ENCODE measurements around the gene PRMT1.

The PRMT1 gene

DNA sequence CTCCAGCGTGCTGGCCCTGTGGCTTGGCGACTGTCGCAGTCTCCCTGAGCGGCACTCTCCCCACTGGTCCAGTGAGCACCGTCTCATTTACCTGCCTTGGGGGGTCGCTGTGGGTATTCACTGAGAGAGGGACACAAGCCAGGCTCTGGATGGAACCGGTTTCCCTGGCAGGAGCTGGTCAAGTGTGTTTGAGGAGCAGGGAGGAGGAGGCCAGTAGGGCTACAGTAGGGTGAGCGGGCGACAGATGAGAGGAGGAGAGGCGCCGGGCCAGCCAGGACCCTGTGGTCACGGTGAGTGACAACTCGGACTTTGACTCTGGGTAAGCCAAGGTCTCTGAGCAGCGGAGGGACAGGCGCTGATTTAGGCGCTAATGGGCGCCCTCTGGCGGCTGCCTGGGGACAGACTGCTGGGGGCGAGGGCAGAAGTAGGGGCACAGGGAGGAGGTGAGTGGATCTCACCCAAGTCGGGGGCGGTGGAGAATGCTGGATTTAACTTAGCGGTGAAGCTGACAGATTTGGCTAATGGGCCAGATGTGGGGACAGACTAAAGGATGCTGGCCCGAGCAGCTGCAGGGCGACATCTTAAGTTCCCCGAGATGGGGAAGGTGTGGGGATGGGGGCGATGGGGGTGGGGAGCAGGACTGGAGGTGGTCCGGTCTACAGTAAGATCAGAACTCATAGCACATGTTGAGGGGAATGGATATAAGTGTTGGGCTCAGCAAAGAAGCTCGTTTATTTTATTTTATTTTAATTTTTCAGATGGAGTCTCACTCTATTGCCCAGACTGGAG lies 4.7 kb upstream of the PRMT1 start:
- DNase-seq (ENCODE audit: low read depth): peak; percentile 75
- TF ChIP-seq, protein P1, sequence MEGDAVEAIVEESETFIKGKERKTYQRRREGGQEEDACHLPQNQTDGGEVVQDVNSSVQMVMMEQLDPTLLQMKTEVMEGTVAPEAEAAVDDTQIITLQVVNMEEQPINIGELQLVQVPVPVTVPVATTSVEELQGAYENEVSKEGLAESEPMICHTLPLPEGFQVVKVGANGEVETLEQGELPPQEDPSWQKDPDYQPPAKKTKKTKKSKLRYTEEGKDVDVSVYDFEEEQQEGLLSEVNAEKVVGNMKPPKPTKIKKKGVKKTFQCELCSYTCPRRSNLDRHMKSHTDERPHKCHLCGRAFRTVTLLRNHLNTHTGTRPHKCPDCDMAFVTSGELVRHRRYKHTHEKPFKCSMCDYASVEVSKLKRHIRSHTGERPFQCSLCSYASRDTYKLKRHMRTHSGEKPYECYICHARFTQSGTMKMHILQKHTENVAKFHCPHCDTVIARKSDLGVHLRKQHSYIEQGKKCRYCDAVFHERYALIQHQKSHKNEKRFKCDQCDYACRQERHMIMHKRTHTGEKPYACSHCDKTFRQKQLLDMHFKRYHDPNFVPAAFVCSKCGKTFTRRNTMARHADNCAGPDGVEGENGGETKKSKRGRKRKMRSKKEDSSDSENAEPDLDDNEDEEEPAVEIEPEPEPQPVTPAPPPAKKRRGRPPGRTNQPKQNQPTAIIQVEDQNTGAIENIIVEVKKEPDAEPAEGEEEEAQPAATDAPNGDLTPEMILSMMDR (IDR thresholded peaks at IDR 0.05; ENCODE audit: low read depth, low read length): peak; percentile 95
- TF ChIP-seq MYC (IDR thresholded peaks at IDR 0.05; ENCODE audit: low read depth, low read length) (no peak), POLR2A (IDR thresholded peaks at IDR 0.05; ENCODE audit: extremely low read depth, insufficient read length) (no peak)
- H3K4me3 ChIP-seq (ENCODE audit: low read depth, low read length): no peak overlapping the region

DNA sequence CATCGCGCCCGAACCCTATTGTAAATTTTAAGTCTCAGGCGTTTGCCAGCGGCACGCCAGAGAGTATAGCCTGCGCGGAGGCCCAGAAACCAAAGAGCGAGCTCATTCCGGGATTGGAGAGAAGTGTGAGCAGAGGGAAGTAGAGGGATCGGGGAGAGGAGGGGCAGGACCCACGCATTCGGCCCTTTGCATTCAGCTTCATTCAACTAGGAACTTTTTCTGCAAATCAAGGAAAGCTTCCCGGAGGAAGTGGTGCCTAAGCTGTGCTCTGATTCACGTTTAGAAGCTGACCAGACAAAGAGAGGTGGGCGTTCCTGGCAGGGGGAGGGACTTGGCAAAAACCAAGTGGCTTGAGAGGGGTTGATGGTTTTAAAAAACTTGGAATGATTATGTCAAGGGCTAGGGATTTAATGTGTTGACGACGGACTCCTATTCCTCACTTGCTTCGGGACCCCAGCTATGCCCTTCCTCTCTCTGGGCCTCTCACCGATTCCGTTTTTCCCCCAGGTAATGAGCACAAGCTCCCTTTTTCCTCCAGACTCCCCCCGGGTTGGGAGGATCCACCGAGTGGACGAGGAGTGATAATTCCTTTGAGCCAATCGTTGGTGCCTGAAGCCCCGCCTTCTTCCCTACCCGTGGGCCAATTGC lies 811 bp upstream of the PRMT1 start:
- peak overlapping the region; percentile 60 for H3K4me3 ChIP-seq (ENCODE audit: low read depth, low read length)
- DNase-seq (ENCODE audit: low read depth): peak; percentile 88
- TF ChIP-seq POLR2A (IDR thresholded peaks at IDR 0.05; ENCODE audit: extremely low read depth, insufficient read length): no peak
- TF ChIP-seq MYC (IDR thresholded peaks at IDR 0.05; ENCODE audit: low read depth, low read length): peak; percentile 22; the same call in 1 of the 2 replicates
- TF ChIP-seq, protein P1 (IDR thresholded peaks at IDR 0.05; ENCODE audit: low read depth, low read length): no peak
- TF ChIP-seq, protein P2, sequence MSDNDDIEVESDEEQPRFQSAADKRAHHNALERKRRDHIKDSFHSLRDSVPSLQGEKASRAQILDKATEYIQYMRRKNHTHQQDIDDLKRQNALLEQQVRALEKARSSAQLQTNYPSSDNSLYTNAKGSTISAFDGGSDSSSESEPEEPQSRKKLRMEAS (IDR thresholded peaks at IDR 0.05; ENCODE audit: low read depth, low read length): no peak

DNA sequence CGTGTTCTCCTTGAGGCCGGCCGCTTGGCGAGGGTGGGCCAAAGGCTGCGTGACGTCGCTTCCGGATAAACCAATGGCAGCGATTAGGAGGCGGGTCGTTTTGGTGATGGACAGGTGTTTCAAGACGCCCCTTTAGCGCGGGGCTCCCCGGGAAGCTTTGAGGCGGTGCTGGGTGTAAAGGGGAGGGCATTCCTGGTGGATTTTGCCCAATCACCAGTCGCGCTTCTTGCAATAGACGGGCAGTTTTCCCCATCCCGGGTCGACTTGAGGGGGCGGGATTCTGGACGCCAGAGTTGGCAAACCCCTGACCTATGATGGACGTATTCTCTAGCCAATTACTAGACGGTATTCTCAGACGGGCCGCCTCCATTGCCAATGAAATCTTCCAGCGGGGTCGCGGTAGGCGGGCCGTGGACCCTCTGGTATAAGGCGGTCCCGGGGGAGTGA lies 264 bp upstream of the PRMT1 start:
- peak; percentile 100 for DNase-seq (ENCODE audit: low read depth)
- peak overlapping the region; percentile 92 for H3K4me3 ChIP-seq (ENCODE audit: low read depth, low read length)
- TF ChIP-seq MYC (IDR thresholded peaks at IDR 0.05; ENCODE audit: low read depth, low read length) (no peak), POLR2A (IDR thresholded peaks at IDR 0.05; ENCODE audit: extremely low read depth, insufficient read length) (no peak)
- TF ChIP-seq, protein P2 (IDR thresholded peaks at IDR 0.05; ENCODE audit: low read depth, low read length): no peak
- TF ChIP-seq, protein P1 (IDR thresholded peaks at IDR 0.05; ENCODE audit: low read depth, low read length): no peak

DNA sequence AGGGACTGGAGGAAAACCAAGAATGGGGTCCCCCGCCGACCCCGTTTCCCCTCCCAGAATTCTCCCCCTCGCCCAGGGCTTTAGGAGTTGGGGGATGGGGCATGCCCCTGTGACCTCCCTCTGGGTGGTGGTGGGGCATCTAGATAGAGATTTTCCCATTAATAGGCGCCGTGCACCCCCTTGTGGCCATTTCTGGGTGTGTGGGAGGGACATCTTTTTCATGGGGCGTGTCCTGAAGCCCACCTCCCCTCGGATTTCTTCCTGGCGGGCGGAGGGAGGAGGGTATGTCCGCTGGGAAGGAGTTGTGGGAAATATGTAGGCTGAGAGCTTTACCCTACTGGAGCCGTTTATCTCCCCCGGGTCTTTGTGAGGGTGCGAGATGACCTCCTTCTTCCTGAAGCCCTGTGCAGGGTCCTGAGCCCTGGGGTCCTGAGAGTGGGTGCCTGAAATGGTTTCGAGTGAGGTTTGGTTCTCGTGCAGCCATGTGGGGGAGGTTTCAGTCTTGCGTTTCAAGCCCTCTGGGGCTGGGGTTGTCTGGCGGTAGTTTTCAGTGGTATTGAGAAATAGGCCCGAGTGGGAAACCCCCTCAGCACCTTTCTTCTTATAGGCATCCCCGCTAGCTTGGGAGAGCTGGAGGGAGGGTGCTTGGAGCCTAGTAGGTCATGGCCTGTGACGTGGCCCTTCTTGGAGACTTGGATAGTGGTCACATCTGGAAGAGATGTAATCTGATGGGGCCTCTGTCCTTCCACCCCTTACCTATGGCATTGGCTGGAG lies 1.0 kb downstream of the PRMT1 start:
- DNase-seq (ENCODE audit: low read depth): peak; percentile 84

More for the DNA sequence above, 1.0 kb downstream of the PRMT1 start:
- peak overlapping the region; percentile 92 for H3K4me3 ChIP-seq (ENCODE audit: low read depth, low read length)
- TF ChIP-seq POLR2A (IDR thresholded peaks at IDR 0.05; ENCODE audit: extremely low read depth, insufficient read length) (peak; percentile 10), MYC (IDR thresholded peaks at IDR 0.05; ENCODE audit: low read depth, low read length) (peak; percentile 15; the same call in 1 of the 2 replicates)
- TF ChIP-seq, protein P2 (IDR thresholded peaks at IDR 0.05; ENCODE audit: low read depth, low read length): peak; percentile 45; the same call in 1 of the 2 replicates
- TF ChIP-seq, protein P1 (IDR thresholded peaks at IDR 0.05; ENCODE audit: low read depth, low read length): peak; percentile 55
